ENCODE results near the gene LENG9. TPM values are rescaled to one million over a fixed set of nuclear protein-coding genes. Genes with fewer than 3 reads are reported as not detected.
"Not testable (repeated sequence)": the region's sequence is repeated elsewhere in the genome, so short reads cannot be mapped to it uniquely, and the experiment has no call there.

Gene LENG9
- total RNA-seq, 4 donors from 2014 or later: 1.1 to 16.5 (median 12.3) TPM

GRCh38 chr19:54506079-54506478, 42.5 kb upstream of the LENG9 start:
- no peak for DNase-seq
- WGBS, 2 donors (ENCODE audit: low coverage in 1 of 2): 63 to 89% methylated on average over 9 to 10 of the region's 10 CpGs
- no peaks in the 10 kb centered on the region for H3K36me3 ChIP-seq
- no peaks in the 10 kb centered on the region for H3K9me3 ChIP-seq
- H3K4me1 ChIP-seq: no peaks in the 10 kb centered on the region
- H3K4me3 ChIP-seq: no peak overlapping the region
- TF ChIP-seq POLR2AphosphoS5 (IDR thresholded peaks at IDR 0.05): no peak
- no peak for TF ChIP-seq CTCF (IDR thresholded peaks at IDR 0.05)
- no peak for TF ChIP-seq EP300 (IDR thresholded peaks at IDR 0.05; ENCODE audit: low read depth)
- TF ChIP-seq POLR2A (IDR thresholded peaks at IDR 0.05): no peak
- H3K27me3 ChIP-seq: peaks cover 4% of the 10 kb centered on the region
- in situ Hi-C loops (cut with MboI; ENCODE audit: low pct_ligation_motif_present in 1 of 4, low pct_unique_long_range_greater_than_20kb in 1 of 4, low sequenced_read_pairs in 3 of 4): no loop called here
- intact Hi-C loops (cut with DNase I; ENCODE audit: low total_unique reads): no loop called here
- H3K27ac ChIP-seq: no peak overlapping the region

- 76 to 89% methylated on average over 4 of the region's 4 CpGs for WGBS, 2 donors (ENCODE audit: low coverage in 1 of 2)
- H3K9me3 ChIP-seq; H3K27me3 ChIP-seq; H3K4me1 ChIP-seq; H3K4me3 ChIP-seq; H3K36me3 ChIP-seq; in situ Hi-C loops (cut with MboI; ENCODE audit: low pct_ligation_motif_present in 1 of 4, low pct_unique_long_range_greater_than_20kb in 1 of 4, low sequenced_read_pairs in 3 of 4); DNase-seq; H3K27ac ChIP-seq; intact Hi-C loops (cut with DNase I; ENCODE audit: low total_unique reads): not testable (repeated sequence)
Observed at GRCh38 chr19:54505542-54505941, 42.0 kb upstream of the LENG9 start.

- no peak within 1 kb of the TSS for H3K4me3 ChIP-seq
- peaks cover 10% of the 10 kb centered on the region for H3K27me3 ChIP-seq
- intact Hi-C loops (cut with DNase I; ENCODE audit: low total_unique reads) (no loop called here), in situ Hi-C loops (cut with MboI; ENCODE audit: low pct_ligation_motif_present in 1 of 4, low pct_unique_long_range_greater_than_20kb in 1 of 4, low sequenced_read_pairs in 3 of 4) (no loop called here)
- 69 to 100% methylated on average over 4 to 13 of the region's 14 CpGs for WGBS, 2 donors (ENCODE audit: low coverage in 1 of 2)
- H3K27ac ChIP-seq: no peak within 1 kb of the TSS
- no peak for TF ChIP-seq EP300 (IDR thresholded peaks at IDR 0.05; ENCODE audit: low read depth)
- no peak for TF ChIP-seq POLR2AphosphoS5 (IDR thresholded peaks at IDR 0.05)
- TF ChIP-seq POLR2A (IDR thresholded peaks at IDR 0.05): no peak
- TF ChIP-seq CTCF (IDR thresholded peaks at IDR 0.05): no peak
- DNase-seq: no peak
- H3K4me1 ChIP-seq: no peaks in the 10 kb centered on the region
- no peaks in the 10 kb centered on the region for H3K36me3 ChIP-seq
- H3K9me3 ChIP-seq: no peaks in the 10 kb centered on the region
Observed at GRCh38 chr19:54502518-54503048, 39.0 kb upstream of the LENG9 start, which contains the start of gene LAIR2. LAIR2 (plus strand) TSS chr19:54502831; CDS start chr19:54502919, 88 bp downstream.

- DNase-seq; H3K4me1 ChIP-seq; H3K27me3 ChIP-seq; H3K4me3 ChIP-seq; intact Hi-C loops (cut with DNase I; ENCODE audit: low total_unique reads); H3K36me3 ChIP-seq; H3K27ac ChIP-seq; H3K9me3 ChIP-seq; in situ Hi-C loops (cut with MboI; ENCODE audit: low pct_ligation_motif_present in 1 of 4, low pct_unique_long_range_greater_than_20kb in 1 of 4, low sequenced_read_pairs in 3 of 4): not testable (repeated sequence)
- WGBS, 2 donors (ENCODE audit: low coverage in 1 of 2): 60 to 64% methylated on average over 1 to 8 of the region's 9 CpGs
Observed at GRCh38 chr19:54498451-54498772, 34.8 kb upstream of the LENG9 start.

GRCh38 chr19:54497747-54498450, 34.3 kb upstream of the LENG9 start:
- H3K9me3 ChIP-seq; H3K27ac ChIP-seq; in situ Hi-C loops (cut with MboI; ENCODE audit: low pct_ligation_motif_present in 1 of 4, low pct_unique_long_range_greater_than_20kb in 1 of 4, low sequenced_read_pairs in 3 of 4); DNase-seq; H3K36me3 ChIP-seq; intact Hi-C loops (cut with DNase I; ENCODE audit: low total_unique reads); H3K4me1 ChIP-seq; H3K4me3 ChIP-seq: not testable (repeated sequence)
- peaks cover 13% of the 10 kb centered on the region for H3K27me3 ChIP-seq
- 64% methylated on average over 7 of the region's 15 CpGs; no CpG with 5 or more reads in 1 of the 2 donors for WGBS, 2 donors (ENCODE audit: low coverage in 1 of 2)

- WGBS, 2 donors (ENCODE audit: low coverage in 1 of 2): 67% methylated on average over 5 of the region's 5 CpGs; no CpG with 5 or more reads in 1 of the 2 donors
- not testable (repeated sequence) for H3K4me1 ChIP-seq, H3K9me3 ChIP-seq
Observed at GRCh38 chr19:54495284-54495683, 31.7 kb upstream of the LENG9 start.

More at GRCh38 chr19:54495284-54495683, 31.7 kb upstream of the LENG9 start:
- intact Hi-C loops (cut with DNase I; ENCODE audit: low total_unique reads); H3K27ac ChIP-seq; H3K4me3 ChIP-seq; H3K36me3 ChIP-seq; DNase-seq; in situ Hi-C loops (cut with MboI; ENCODE audit: low pct_ligation_motif_present in 1 of 4, low pct_unique_long_range_greater_than_20kb in 1 of 4, low sequenced_read_pairs in 3 of 4): not testable (repeated sequence)
- peaks cover 19% of the 10 kb centered on the region for H3K27me3 ChIP-seq
